ENCODE results near the gene KCNQ1.

Gene KCNQ1

GRCh38 chr11:2797741-2798361 lies 353.0 kb downstream of the KCNQ1 start:
- no peak for DNase-seq (ENCODE audit: low read depth)
- no peak overlapping the region for H3K4me3 ChIP-seq (ENCODE audit: low read depth, low read length)
- in situ Hi-C loops (cut with HindIII; ENCODE audit: low sequenced_read_pairs) = no loop called here
- no peak for TF ChIP-seq CTCF (IDR thresholded peaks at IDR 0.05; ENCODE audit: low read depth, low read length, missing control alignments)

DNA sequence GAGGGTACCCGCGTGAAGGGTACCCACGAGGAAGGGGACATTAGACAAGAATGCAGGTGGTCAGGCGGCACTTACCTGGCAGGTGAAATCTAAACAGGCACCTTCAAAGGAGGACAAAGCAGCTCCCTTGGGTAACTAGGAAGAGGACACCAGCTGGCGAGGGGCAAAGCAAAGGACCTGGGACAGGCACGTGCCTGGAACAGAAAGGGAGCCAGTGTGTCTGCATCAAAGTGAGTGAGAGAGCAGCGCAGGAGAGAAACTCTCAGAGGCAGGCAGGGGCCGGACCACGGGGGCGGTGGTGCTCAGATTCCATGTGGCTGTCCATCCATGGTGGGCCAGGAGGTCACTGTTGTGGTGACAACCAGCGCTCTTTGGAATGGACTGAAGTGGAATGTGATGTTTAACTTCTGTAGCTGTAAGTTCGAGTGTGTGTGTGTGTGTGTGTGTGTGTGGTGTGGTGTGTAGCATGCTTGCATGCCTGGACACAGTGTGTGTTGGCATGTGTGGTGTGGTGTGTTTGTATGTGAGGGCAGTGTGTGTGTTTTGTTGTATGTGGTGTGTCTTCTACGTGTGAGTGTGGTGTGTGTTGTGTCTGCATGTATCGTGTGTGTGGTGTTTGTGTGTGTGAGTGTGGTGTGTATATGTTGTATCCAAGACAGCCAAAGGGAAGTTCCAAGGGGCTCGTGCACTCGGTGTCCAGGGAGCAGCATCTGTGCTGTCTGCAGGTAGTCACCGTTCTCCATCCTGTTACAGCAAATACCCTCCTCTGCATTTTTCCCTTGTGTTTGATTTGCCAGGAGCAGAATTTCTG lies 354.3 kb downstream of the KCNQ1 start:
- DNase-seq (ENCODE audit: low read depth) = no peak
- no peak overlapping the region for H3K4me3 ChIP-seq (ENCODE audit: low read depth, low read length)
- in situ Hi-C loops (cut with HindIII; ENCODE audit: low sequenced_read_pairs) = no loop called here
- no peak for TF ChIP-seq CTCF (IDR thresholded peaks at IDR 0.05; ENCODE audit: low read depth, low read length, missing control alignments)

DNA sequence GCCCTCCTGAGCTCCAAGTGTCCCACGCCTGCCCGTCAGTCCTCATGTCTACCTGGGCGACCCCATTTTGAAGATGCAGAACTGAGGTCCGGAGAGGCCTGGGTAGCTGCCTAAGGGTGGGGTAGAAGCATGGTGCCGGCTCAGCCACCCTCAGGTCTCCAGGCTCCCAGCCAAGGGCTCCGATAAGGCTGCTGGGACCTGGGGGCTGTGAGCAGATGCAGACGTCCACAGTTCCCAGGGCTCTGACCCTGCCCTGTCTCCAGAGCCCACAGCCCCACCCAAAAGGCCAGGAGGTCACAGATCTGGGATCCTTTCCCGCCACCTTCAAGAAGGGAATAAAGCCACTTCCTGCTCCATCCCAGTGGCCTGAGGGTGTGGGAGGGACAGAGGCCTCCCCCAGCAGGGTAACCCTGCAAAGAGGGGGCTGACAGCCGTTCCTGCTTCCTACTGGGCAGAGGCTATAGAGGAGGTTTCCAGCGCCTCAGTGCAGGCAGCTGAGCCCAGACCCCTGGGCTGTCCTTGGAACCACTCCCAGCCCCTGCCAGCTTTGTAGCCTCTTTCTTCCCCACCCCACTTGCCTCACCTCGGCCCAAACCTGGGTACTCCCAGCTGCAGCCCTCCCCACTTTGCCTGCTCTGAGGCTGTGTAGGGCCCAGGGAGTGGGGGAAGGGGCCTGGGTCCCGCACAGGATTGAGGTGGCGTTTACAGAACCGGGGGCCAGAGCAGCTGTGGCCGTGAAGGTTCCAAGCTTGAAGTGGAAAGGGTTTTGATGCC lies 355.3 kb downstream of the KCNQ1 start:
- no peak overlapping the region for H3K4me3 ChIP-seq (ENCODE audit: low read depth, low read length)
- no peak for DNase-seq (ENCODE audit: low read depth)
- TF ChIP-seq CTCF (IDR thresholded peaks at IDR 0.05; ENCODE audit: low read depth, low read length, missing control alignments) = no peak
- in situ Hi-C loops (cut with HindIII; ENCODE audit: low sequenced_read_pairs) = no loop called here

- no peak overlapping the region for H3K4me3 ChIP-seq (ENCODE audit: low read depth, low read length)
- in situ Hi-C loops (cut with HindIII; ENCODE audit: low sequenced_read_pairs) = no loop called here
- TF ChIP-seq CTCF (IDR thresholded peaks at IDR 0.05; ENCODE audit: low read depth, low read length, missing control alignments) = no peak
- DNase-seq (ENCODE audit: low read depth) = no peak
Measured at GRCh38 chr11:2800655-2801531, 356.1 kb downstream of the KCNQ1 start.

DNA sequence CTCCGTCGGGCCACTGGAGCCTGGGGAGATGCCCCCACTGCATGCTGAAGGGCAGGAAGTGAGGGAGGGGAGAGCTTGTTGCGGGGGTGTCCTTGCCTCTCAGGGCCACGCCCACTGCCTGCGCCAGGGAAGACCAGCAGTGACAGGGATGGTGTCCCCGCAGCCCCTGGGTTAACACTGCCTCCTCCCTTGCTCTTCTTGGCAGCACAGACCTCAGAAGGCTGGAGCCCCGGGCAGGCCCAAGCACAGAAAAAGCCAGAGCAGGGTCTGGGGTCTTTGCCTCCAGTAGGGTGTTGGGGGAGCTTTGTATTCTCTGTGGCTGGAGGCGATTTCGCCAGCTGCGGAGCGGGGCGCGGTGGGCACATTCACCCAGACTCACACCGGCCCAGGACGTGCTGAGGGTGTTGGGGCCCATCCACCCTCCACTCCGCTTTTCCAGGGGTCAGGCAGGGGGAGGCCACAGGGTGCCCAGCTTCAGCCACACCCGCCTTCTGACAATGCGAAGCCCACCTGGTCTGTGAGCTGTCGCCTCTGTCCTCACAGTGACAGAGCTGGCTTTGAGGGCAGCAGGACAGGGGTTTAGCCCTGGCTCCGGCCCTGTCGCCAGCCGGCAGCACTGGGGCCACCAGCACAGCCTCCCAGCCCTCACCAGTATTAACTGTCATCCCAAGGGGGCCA lies 357.0 kb downstream of the KCNQ1 start:
- no peak for DNase-seq (ENCODE audit: low read depth)
- no peak for TF ChIP-seq CTCF (IDR thresholded peaks at IDR 0.05; ENCODE audit: low read depth, low read length, missing control alignments)
- H3K4me3 ChIP-seq (ENCODE audit: low read depth, low read length) = no peak overlapping the region
- in situ Hi-C loops (cut with HindIII; ENCODE audit: low sequenced_read_pairs) = no loop called here

Data from astrocyte of the cerebellum (primary cell).